IPS DF 19.7 (cell line): ENCODE data around the gene COA5.

Source experiments
- DNase-seq: peaks from one replicate; pipeline ENCODE4 v3.0.0-alpha.2; 2013; ENCODE audit warnings: low read depth, low spot score

COA5 gene

DNA sequence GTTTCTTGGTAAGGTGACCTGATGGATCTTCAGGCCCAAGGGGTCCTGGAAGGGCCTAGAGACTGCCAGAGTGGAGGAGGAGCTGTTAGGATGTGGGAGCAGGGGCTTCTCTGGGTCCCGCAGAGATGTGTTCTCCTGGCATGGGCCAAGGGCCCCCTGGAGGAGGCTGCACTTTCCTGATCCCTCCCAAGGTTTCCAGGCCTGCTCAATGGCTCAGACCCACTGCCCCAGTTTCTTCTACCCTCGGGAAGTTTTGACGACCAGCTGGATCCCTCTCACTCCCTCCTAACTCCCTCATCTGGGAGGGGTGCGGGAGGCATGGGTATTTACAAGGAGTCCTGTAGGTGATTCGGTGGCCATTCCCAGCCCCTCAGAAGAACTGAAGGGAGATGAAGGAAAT, 36.1 kb downstream of the COA5 start:
- no peak for DNase-seq

DNA sequence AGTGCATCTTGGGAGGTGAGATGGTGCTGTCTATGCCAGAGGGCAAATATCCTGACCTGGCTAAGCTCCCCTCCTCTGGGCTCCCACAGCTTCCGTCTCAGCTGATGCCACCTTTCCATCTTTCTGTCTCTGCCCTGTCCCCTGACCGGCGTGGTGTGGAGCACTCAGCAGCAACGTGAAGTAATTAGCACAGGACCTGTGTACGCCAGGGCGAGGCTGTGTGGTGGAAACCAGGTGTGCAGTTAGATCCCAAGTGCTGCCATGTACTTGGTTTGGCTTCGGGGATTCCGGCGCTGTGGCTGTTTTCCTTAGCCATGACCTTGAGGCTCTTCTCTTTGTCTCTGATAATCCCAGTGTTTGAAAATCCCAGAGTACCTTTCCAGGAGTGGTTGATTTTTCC, 36.5 kb downstream of the COA5 start:
- DNase-seq, result no peak

DNA sequence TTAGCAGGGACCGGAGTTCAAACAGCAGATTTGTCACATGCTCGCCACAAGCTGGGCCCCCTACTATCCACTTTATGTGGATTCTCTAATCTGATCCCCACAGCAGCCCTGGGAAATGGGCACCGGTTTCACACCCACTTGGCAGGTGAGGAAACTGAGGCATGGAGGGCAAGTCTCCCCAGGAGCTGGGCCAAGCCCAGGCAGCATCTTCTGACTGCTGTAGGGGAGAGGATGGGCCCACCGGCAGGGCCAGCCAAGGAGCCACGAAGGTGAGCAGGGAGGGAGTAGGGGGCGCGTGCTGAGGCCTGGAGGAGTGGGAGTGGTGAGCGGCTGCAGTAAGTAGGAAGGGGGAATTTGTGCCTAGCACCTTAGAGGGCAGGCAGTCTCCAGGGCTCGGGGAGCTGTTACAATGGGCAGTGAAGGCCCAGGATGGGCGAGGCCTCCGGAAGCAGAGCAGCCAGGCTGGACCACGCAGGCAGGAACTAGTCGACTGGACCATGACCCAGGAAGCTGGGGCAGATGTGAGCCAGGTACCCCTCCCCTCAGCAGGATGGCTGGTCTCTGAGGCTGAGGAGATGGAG, 37.1 kb downstream of the COA5 start:
- DNase-seq, result no peak

DNA sequence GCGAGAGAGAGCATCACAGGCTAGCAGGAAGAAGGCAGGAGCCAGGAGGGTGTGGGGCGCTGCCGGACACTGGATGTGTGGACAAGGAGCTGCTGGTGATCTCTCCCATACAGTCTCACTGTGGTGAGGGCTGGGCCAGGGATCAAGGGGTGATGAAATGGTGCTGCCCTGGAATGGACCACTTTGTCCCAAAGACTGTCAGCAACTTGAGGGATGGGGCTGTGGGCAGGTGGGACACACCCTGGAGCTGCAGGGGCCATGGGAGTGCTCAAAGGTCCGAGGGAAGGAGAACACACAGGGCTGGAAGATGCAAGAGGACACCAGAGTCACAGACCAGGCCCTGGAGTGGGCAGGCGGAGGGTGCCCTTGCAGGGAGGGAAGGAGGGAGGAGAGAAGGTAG, 38.0 kb downstream of the COA5 start:
- no peak for DNase-seq

DNA sequence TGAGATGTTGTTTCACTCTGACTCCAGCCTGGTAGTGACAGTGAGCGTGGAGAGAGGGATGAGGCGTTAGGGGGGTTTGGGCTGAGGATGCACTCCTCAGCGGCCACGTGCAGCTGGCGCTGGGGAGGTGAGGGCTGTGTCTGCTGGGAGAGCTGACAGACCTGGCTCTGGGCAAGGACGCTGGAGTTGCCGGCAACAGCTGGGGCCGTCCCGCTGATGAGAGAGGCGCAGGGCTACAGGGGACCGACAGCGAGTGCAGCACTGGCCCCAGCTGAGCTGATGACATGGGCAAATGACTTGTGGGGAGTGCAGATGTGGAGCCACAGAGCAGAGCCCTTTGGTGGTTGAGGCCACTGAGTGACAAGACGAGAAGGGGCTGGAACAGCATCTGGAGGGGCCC, 38.4 kb downstream of the COA5 start:
- DNase-seq, result no peak

DNA sequence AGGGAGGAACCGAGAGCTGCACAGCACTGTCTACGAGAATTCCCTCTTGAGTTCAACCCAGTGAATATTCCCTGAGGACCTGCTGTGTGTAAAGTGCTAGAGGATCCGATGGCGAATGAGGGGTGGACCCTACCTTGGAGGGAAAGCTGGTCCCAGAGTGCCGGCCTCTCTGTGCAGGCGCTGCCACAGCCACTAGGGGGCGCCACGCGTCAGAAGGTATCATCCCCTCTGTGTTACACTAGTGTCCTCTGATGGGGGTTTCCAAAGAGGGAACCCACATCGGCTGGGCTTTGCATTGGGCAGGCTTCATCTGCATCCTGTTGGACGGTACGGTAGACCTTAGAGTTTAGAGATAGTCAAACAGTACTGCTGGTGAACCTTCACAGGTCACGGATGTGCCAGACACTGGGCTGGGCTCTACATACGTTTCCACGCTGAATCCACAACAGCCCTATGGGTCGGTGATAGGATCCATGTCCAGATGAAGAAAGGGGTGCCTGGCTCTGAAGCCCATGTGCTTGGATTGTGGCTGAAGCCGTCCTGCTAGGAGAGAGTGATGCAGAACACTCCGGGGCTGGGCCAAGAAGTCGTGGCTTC, 39.0 kb downstream of the COA5 start:
- no peak for DNase-seq

DNA sequence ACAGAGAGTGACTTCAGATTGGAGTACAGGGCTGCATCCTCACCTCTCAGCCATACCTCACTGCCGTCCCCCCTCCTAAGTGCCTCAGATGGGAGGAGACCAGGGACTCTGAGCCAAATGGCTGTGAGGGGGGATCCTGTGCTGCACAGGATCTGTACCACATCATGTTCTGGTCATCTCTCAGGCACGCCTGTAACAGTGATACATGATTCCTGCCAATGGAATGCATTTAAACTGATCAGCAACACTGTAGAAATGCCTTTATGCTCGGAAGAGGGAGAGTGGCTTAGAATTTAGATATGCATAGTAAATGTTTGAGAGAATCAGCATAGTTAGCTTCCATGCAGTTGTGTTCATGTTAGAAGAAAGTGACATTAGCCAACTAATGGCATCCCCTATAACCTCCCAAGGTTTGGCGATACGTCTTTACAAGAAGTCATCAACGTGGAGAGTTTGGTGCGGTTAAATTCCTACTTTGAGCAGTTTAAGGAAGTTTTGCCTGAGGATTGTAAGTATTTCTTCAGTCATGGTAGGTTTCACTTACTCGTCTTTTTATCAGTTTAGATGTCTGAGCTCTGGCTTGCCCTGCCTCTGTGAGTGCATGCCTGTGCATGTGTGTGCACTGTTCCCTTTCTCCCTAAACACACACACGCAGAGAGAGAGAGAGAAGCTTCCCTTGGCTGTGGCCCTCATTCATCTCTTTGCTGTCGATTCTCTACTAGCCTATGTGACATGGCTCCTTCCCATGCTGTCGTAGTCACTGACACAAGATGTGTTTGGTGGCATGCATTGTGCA, 40.0 kb downstream of the COA5 start:
- DNase-seq, result no peak

DNA sequence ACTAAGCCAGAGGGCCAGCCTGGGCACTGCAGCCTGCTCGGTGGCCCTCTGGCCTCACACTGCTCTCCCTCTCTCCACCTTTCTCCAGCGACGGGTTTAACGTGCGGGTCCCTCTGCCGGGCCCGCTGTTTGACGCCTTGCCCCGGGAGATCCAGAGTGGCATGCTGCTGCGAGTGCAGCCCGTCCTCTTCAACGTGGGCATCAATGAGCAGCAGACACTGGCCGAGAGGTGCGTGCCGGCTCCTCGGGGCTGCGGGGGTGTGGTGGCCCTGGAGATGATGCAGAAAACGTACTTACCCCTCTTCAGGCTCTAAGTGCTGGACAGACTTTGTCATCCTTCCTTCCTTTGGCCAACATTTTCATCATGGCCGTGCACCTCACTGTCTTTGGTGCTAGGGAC, 42.4 kb downstream of the COA5 start:
- DNase-seq, result no peak

DNA sequence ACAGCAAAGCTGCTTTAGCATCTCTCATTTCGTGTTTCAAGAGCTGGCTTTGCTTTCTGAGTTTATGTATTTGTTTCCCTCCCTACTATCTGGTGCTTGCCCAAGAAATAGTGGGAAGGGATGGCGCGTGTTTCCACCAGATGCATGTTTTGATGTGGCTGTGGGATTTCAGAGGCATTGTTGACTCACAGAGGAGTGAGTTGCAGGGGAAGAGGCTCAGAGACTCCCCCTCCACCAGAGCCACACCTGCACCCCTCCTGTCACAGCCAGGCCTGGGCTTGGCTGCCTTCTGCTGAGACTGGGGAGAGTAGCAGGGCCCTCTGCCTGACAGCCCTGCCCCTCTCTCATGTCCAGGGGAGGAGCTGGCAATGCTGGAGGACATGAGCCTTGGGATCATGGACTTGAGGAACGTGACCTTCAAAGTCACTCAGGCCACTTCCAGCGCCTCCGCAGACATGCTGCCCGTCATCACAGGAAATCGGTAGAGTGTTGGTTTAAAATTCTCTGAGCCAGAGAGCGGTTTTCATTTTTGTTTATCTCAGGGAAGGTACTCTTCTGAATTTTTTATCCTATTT, 42.9 kb downstream of the COA5 start:
- no peak for DNase-seq

DNA sequence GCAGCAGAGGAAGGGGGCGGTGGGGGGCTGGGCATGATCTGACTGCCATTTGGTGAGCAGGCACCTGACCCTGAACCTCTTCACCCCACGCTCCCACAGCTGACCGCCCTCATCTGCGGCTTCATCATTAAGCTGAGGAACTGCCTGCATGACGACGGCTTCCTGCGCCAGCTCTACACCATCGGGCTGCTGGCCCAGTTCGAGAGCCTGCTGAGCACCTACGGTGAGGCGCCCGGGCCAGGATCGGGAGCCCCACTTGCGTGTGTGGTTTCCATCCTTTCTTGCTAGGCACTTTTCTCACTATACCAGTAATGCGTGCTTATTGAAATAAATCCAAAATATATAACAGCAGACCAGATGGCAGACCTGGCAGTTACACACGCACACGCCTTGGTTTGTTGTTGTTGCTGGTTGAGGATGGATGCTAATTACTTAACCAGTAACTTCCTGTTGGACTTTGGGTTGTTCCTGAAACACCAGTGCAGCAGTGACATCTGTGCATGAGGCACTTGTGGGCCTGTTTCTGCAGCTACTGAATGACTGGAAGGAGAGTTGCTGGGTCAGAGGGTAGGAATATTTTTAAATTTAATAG, 43.7 kb downstream of the COA5 start:
- no peak for DNase-seq

DNA sequence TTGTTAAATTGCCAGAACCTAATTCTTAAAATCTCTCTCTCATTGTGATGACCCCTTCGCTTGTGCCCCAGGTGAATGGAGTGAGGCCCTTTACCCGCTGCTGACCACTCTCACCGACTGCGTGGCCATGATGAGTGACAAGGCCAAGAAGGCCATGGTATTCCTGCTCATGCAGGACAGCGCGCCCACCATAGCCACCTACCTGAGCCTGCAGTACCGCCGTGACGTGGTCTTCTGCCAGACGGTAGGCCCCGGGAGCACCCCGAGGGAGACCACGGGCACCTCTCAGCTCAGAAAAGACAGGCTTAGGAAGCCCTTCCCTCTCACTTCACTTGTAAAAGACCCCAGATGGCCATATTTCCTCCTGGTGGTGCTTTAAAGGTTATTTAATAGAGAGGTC, 44.9 kb downstream of the COA5 start:
- no peak for DNase-seq

DNA sequence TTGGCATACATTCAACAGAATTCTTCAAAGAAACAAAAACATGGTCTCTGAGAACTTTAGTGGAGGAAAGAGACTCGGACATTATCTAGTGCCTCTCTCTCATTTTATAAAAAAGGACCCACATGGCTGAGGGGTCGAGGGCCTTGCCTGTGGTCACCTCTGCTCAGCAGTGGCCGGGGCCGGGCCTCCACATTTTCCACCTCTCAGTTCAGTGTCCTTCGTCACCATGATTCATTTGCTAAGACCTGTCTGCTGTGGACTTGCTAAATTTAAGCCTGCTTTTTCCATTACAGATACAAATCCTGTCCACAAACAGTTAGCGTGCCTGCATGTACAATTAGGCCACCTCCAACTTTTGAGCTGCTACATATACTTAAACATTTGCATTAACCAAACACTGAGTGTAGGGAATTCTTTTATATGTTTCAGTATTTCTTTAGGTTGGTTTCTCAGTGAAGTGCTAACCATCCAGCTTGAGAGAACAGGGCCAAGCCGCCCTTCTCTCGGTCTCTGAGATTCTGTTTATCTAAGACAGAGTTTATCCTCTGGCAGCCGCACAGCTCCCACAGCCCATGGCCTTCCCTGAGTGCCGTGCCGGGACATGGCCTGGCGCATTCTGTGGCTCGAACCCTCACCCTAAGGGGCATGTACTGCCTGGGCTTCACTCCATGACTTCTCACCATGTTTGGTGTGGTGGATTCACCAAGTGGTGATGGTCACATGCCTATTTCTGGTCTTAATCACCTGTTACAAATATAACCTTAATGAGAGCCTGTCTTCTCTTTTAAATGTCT, 46.2 kb downstream of the COA5 start:
- DNase-seq, result no peak

DNA sequence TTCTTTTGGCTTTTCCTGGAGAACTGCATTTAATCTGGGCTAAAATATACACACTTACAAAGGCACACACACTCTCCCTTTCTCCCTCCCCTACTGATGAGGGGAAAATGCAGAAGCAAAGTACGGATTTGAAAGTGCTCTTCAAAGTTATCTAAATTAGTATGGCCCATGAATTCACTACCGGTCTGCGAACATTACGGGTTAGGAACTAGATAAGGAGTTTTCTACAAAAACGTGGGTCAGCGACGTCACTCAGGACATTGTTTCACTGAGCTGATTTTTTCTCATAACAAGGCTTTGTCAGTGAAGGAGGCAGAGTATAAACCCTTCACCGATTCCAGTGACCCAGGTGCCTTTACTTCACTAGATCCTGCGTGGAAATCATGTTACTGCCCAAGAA, 47.3 kb downstream of the COA5 start:
- no peak for DNase-seq

DNA sequence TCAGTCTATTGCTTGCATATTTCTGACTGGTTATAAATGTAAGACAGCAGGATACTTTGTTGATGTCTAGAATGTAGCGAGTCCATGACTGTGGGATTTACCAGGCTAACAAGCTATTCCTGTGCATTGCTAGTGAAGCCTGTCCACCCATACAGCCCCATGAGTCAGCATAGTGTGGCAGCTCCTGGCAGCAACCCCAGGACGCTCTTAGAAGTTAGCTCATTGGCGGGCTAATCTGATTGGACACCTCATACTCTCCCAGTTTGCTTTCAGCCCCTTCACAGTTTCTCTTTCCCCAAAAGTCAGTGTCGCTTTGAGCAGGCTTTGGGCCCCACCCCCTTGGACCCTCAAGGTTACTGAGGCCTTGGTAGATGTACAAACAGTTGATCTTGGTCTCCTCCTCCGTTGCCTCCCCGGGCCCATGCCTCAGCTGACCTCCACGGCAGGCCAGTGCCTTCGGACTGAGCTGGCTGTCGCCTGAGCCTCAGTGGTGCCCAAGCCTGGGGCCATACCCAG, 48.0 kb downstream of the COA5 start:
- no peak for DNase-seq

DNA sequence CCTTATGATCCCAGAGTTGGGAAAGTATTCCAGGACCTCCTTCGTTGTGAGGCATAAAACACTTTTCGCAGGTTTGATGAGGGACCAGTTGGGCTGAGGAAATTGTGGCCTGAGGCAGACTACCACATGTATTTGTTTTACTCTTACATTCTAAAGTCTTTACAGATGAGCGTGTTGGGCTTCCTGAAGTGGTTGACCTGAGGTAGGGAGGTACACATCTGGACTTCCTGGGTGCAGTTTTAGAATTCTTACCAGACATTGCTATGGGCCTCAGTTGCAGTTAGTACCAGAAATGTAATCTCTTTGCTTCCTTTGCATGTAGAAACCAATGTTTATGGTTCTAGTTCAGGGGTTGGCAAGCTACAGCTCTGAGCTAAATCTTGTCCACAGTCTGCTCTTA, 48.7 kb downstream of the COA5 start:
- no peak for DNase-seq

DNA sequence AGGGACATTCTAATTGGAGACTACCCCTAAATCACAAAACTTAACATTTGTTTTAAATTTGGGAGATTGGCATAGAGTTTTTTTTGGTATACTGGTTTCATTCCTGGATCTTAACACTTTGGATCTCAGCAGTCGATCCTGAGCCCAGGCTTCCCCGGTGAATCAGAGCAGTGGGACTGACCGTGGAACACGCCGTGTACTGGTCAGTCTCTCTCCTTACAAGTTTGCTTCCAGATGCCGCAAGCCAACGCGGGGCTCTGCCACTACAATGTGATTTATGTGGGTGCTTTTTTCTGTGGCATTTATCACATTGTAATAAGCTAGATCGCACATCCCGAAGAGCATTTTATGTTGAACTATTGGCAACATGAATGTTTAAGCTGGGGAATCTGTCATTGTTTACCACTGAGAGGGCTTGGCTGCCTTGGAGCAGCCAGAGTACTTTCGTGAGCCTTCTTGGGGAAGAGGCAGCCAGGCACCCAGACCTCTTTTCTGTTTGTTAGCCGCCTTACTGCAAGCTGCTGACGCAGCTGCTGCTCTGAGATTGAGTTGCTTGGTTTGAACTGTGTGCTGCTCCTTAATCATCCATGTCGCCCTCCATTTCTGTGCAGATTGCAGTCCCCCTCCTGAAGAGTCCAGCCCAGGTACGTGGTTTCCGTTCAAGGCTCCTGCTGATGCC, 49.3 kb downstream of the COA5 start:
- DNase-seq, result no peak

DNA sequence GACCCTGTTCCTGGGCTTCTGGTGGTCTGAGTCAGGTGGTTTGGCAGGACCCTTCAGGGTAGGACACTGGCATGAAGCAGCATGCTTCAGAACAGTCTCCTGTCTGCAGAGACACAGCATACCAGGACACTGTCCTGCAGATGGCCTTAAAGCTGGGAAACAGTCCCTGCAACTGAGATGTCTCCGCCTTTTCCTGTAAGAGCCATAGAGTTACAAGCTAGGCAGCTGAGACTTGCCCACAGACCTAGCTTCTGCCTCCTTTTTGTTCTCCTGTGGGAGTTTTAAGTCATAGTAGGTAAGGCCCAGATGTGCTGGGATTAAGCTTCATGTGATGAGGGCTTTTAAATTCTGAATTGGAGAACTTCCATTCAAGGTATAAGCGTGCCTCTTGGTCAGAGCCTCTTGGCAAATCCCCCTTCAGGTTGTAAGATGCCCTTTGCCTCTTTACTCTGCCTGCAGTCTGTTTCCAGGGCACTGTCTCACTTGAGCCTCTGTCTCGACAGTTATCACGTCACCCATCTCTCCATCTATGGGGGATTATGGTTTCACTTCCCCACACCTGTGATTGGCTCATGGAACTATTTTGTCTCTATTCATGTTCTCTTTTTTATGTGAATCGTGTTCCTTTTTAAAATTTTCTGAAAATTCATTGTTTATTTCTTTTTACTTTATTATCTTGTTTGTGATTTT, 51.8 kb downstream of the COA5 start:
- no peak for DNase-seq

DNA sequence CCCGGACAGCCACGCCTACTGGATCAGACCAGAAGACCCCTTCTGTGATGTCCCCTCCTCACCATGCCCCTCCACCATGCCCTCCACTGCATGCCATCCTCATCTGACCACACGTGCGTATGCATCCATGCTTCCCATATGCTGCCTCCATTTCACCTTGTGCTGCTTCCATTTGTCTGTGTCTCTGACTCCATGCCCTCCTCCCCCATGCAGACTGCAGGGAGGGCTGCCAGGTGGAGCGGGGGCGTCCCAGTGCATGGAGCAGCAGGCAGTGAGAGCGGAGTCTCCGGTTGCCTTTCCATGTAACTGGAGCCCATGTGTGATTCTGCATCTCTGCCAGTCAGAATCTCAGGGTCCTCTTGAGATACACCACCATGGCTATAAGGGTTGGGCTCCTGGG, 52.6 kb downstream of the COA5 start:
- no peak for DNase-seq

DNA sequence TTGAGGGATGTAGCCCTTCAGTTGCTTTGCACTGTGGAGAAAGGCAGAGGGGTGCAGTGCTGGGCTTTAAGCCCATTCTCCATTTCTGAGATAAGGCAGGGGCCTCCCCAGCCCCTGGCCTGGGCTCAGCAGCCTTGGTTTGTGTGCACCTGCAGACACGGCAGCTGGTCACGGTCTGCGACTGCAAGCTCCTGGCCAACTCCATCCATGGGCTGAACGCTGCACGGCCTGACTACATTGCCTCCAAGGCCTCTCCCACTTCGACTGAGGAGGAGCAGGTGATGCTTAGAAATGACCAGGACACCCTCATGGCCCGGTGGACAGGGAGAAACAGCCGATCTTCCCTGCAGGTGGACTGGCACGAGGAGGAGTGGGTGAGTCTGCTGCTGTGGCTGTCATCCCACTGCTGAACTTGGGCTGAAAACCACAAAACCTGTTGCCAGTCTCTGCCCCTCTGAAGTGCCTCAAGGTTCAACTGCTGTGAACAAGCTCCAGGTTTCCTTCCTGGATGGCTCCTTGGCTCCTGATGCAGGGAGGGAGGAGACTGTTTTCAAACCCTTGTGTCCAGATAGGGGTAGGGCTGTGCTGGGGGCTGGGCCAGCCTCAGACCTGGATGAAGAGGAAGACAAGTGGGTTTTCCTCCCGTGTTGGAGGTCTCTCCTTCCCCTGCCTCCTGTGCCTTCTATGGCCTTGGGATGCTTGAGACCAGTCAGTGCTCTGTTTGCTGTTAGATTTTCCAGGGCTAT, 54.0 kb downstream of the COA5 start:
- DNase-seq, result no peak
